NCI-H446 (cell line): ENCODE data around the gene CBLIF.
"Not testable (repeated sequence)": the region's sequence is repeated elsewhere in the genome, so short reads cannot be mapped to it uniquely, and the experiment has no call there.

Experiments
- DNase-seq, 2 experiments: peaks; one replicate each; lab custom pipeline; 2025; lab: John Stamatoyannopoulos, UW

Gene CBLIF

GRCh38 chr11:59847626-59848025 is 2.3 kb upstream of the CBLIF start:
- DNase-seq = no peak

- DNase-seq = no peak
These were observed 1.3 kb upstream of the CBLIF start for GRCh38 chr11:59846556-59846955.

- DNase-seq = peak in 1 of 2 experiments; percentile 10
These were observed 3.0 kb downstream of the CBLIF start for GRCh38 chr11:59842316-59842715.

GRCh38 chr11:59841514-59841913 is 3.8 kb downstream of the CBLIF start:
- DNase-seq = no peak

GRCh38 chr11:59839615-59840014 is 5.7 kb downstream of the CBLIF start:
- DNase-seq = no peak

GRCh38 chr11:59833602-59834001 is 11.7 kb downstream of the CBLIF start:
- no peak for DNase-seq

- no peak for DNase-seq
These were observed 15.9 kb downstream of the CBLIF start for GRCh38 chr11:59829358-59829757.

GRCh38 chr11:59822989-59823566 is 22.2 kb downstream of the CBLIF start:
- peak; percentile 9 to 72 for DNase-seq

- no peak for DNase-seq
These were observed 26.7 kb downstream of the CBLIF start for GRCh38 chr11:59818572-59818971.

GRCh38 chr11:59816434-59816833 is 28.9 kb downstream of the CBLIF start:
- DNase-seq = not testable (repeated sequence)

- DNase-seq = no peak
These were observed 29.5 kb downstream of the CBLIF start for GRCh38 chr11:59815754-59816153.

- DNase-seq = no peak
These were observed 31.3 kb downstream of the CBLIF start for GRCh38 chr11:59814021-59814420.

GRCh38 chr11:59813364-59813763 is 31.9 kb downstream of the CBLIF start:
- no peak for DNase-seq

- no peak for DNase-seq
These were observed 33.1 kb downstream of the CBLIF start for GRCh38 chr11:59812220-59812619.

- DNase-seq = no peak
These were observed 34.4 kb downstream of the CBLIF start for GRCh38 chr11:59810911-59811259.

GRCh38 chr11:59810189-59810910 is 34.9 kb downstream of the CBLIF start, which contains the start of gene MRPL16:
MRPL16 (minus strand) TSS chr11:59810778; CDS start chr11:59810658, 120 bp downstream.
- DNase-seq = peak; percentile 60 to 92

GRCh38 chr11:59807047-59807610 is 38.2 kb downstream of the CBLIF start:
- no peak for DNase-seq

- no peak for DNase-seq
These were observed 41.2 kb downstream of the CBLIF start for GRCh38 chr11:59804061-59804460.

GRCh38 chr11:59802639-59803176 is 42.6 kb downstream of the CBLIF start:
- DNase-seq = peak; percentile 62 to 67

GRCh38 chr11:59801981-59802638 is 43.2 kb downstream of the CBLIF start:
- DNase-seq = peak in 1 of 2 experiments; percentile 38

GRCh38 chr11:59801160-59801706 is 44.1 kb downstream of the CBLIF start:
- DNase-seq = peak in 1 of 2 experiments; percentile 55

GRCh38 chr11:59800390-59801025 is 44.8 kb downstream of the CBLIF start:
- DNase-seq = no peak
